Loucy (cell line): Measurements from ENCODE around the gene ZNF823.
A peak's percentile ranks its signal among the peaks of the same experiment; 100 is the strongest.

ENCODE experiments used
- H2AFZ ChIP-seq: fragments of 200-600 bp; sonication (generic); 2 replicates; pipeline ENCODE4 v1.6.0; 2016; ENCODE audit warnings: antibody characterized with exemption, mild to moderate bottlenecking, low read length, moderate library complexity
- H3F3A ChIP-seq: fragments of 200-600 bp; 2 replicates; pipeline ENCODE4 v1.6.0; 2016; ENCODE audit warnings: antibody characterized with exemption, low read depth, mild to moderate bottlenecking
- H3K27me3 ChIP-seq: fragments of 200-600 bp; sonication (generic); 2 replicates; pipeline ENCODE4 v1.6.1; 2014; ENCODE audit warnings: low read length, mild to moderate bottlenecking; ENCODE audit not compliant: insufficient read depth, poor library complexity, severe bottlenecking
- H3K36me3 ChIP-seq: fragments of 200-600 bp; sonication (generic); 2 replicates; pipeline ENCODE4 v1.6.1; 2016; ENCODE audit warnings: low read length; ENCODE audit not compliant: insufficient read depth
- H3K4me1 ChIP-seq: fragments of 200-600 bp; sonication (generic); 2 replicates; pipeline ENCODE4 v1.5.1; 2014; ENCODE audit warnings: low read length, mild to moderate bottlenecking; ENCODE audit not compliant: insufficient read depth, poor library complexity, severe bottlenecking
- H3K4me2 ChIP-seq: fragments of 200-600 bp; sonication (generic); 2 replicates; pipeline ENCODE4 v1.6.0; 2014; ENCODE audit warnings: antibody characterized with exemption, low read length, low read depth, mild to moderate bottlenecking; ENCODE audit not compliant: poor library complexity, severe bottlenecking
- H3K4me3 ChIP-seq: fragments of 200-600 bp; sonication (generic); 2 replicates; pipeline ENCODE4 v1.5.1; 2014; ENCODE audit warnings: low read length, mild to moderate bottlenecking, mixed read lengths; ENCODE audit not compliant: poor library complexity, severe bottlenecking
- H3K79me2 ChIP-seq: fragments of 200-600 bp; sonication (generic); 2 replicates; pipeline ENCODE4 v1.6.1; 2014; ENCODE audit warnings: low read length; ENCODE audit not compliant: insufficient read depth
- H3K9ac ChIP-seq: fragments of 200-600 bp; sonication (generic); 2 replicates; pipeline ENCODE4 v1.6.0; 2014; ENCODE audit warnings: mild to moderate bottlenecking, low read depth, low read length, moderate library complexity; ENCODE audit not compliant: poor library complexity, severe bottlenecking
- H3K9me2 ChIP-seq: fragments of 200-600 bp; sonication (generic); replicated peaks from 2 replicates; pipeline ENCODE4 v1.6.1; 2016; ENCODE audit warnings: low read depth, low read length, mixed read lengths
- H3K9me3 ChIP-seq: fragments of 200-600 bp; sonication (generic); 2 replicates; pipeline ENCODE4 v1.6.1; 2014; ENCODE audit warnings: mild to moderate bottlenecking, antibody characterized with exemption, low read length, low read depth; ENCODE audit not compliant: insufficient read depth
- H4K20me1 ChIP-seq: fragments of 200-600 bp; sonication (generic); 2 replicates; pipeline ENCODE4 v1.6.0; 2014; ENCODE audit warnings: antibody characterized with exemption, low read length, mild to moderate bottlenecking; ENCODE audit not compliant: insufficient read depth, poor library complexity, severe bottlenecking
- CTCF ChIP-seq: fragments of 200-600 bp; sonication (generic); conservative IDR thresholded peaks from 2 replicates; pipeline ENCODE4 v1.5.1; 2014; ENCODE audit warnings: mild to moderate bottlenecking, antibody characterized with exemption, low read length
- EZH2phosphoT487 ChIP-seq: fragments of 200-600 bp; IDR thresholded peaks from 2 replicates; pipeline ENCODE4 v1.6.1; 2018; ENCODE audit warnings: antibody characterized with exemption, mild to moderate bottlenecking, moderate library complexity, borderline replicate concordance

Gene ZNF823

DNA sequence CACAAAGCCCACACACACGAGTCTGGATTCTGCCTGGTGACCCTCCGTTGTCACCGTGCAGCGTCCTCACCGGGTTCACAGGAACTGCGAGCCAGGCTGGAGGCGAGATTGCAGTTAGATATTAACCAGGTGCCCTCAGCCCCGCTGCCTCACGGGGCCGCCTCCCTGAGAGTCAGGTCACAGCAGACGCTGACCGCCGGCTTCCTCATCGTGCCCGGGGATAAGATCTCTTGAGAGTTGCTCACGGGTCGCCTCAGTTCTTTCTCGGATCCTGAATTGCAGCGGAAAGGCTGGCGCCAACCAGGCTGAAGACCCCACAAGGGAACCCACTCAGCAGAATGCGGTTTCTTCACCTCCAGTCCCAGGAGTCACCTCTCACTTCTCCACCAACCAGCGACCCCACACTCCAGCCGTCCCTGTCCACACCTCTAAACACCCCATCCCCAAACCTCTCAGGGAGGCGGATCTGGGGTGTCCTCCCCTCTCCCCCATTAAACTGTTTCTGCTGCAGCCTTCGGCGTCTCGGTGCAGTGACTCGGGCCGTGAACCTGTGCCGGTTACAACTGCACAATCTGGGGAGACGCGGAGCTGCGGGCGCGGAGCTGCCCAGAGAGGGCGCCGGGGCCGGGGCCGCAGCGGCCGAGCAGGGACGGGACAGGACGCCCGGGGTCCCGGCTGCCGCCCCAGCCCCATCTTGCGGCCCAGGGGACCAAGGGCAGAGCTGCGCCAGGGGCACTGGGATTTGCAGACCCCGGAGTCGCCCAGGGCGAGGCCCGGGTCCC lies 591 bp downstream of the ZNF823 start:
- no peaks in the 10 kb centered on the region for H3K27me3 ChIP-seq
- peaks cover 34% of the 10 kb centered on the region for H3K79me2 ChIP-seq
- H3K36me3 ChIP-seq: no peaks in the 10 kb centered on the region
- TF ChIP-seq EZH2phosphoT487 (no peak), CTCF (no peak)
- H3K4me1 ChIP-seq: peaks cover 27% of the 10 kb centered on the region
- peak overlapping the region; percentile 94 for H3K4me3 ChIP-seq
- peak overlapping the region; percentile 99 for H3K4me2 ChIP-seq
- H3K9ac ChIP-seq: peak overlapping the region; percentile 77
- peak overlapping the region; percentile 73 for H2AFZ ChIP-seq
- no peaks in the 10 kb centered on the region for H3K9me3 ChIP-seq
- peaks cover 11% of the 10 kb centered on the region for H4K20me1 ChIP-seq
- no peaks in the 10 kb centered on the region; the same call in 1 of the 2 replicates for H3F3A ChIP-seq
- no peaks in the 10 kb centered on the region for H3K9me2 ChIP-seq

- H3K79me2 ChIP-seq: peaks cover 40% of the 10 kb centered on the region
- no peaks in the 10 kb centered on the region; the same call in 1 of the 2 replicates for H3F3A ChIP-seq
- H3K4me1 ChIP-seq: peaks cover 27% of the 10 kb centered on the region
- peak overlapping the region; percentile 94 for H3K4me3 ChIP-seq
- peak overlapping the region; percentile 25 for H3K9ac ChIP-seq
- H2AFZ ChIP-seq: no peak overlapping the region
- H3K9me2 ChIP-seq: no peaks in the 10 kb centered on the region
- H3K36me3 ChIP-seq: no peaks in the 10 kb centered on the region
- peaks cover 11% of the 10 kb centered on the region for H4K20me1 ChIP-seq
- H3K4me2 ChIP-seq: peak overlapping the region; percentile 99
- TF ChIP-seq CTCF (no peak), EZH2phosphoT487 (no peak)
- H3K9me3 ChIP-seq: no peaks in the 10 kb centered on the region
- H3K27me3 ChIP-seq: no peaks in the 10 kb centered on the region
Measured at GRCh38 chr19:11736696-11737095, 2.0 kb downstream of the ZNF823 start.

- Histone ChIP-seq H3K9ac (no peak overlapping the region), H2AFZ (no peak overlapping the region), H3F3A (no peaks in the 10 kb centered on the region; the same call in 1 of the 2 replicates), H3K36me3 (no peaks in the 10 kb centered on the region), H3K4me1 (peaks cover 27% of the 10 kb centered on the region), H3K79me2 (peaks cover 45% of the 10 kb centered on the region), H3K4me2 (peak overlapping the region; percentile 99), H3K4me3 (no peak overlapping the region), H3K9me2 (no peaks in the 10 kb centered on the region), H3K9me3 (no peaks in the 10 kb centered on the region), H3K27me3 (no peaks in the 10 kb centered on the region), H4K20me1 (peaks cover 11% of the 10 kb centered on the region)
- no peak for TF ChIP-seq CTCF
- no peak for TF ChIP-seq EZH2phosphoT487
Measured at GRCh38 chr19:11735375-11735774, 3.4 kb downstream of the ZNF823 start.
